IMR-90 (cell line): ENCODE data around the gene IQSEC1. TPM values are rescaled to one million over a fixed set of nuclear protein-coding genes. Genes with fewer than 3 reads are reported as not detected.

Experiments
- ATAC-seq: fragments of 200-7000 bp; cut with Tn5 transposase; 2 replicates; pipeline ENCODE4 v1.9.1; 2020; ENCODE audit warnings: low read depth, mild to moderate bottlenecking, moderate library complexity
- BruUV-seq: library from RNA; stranded (reverse); fragments of 400-500 nt; replicated peaks from 2 replicates; lab custom pipeline; 2021; lab: Mats Ljungman, UMichigan
- CTCF ChIA-PET: fragments of 300-600 bp; formaldehyde crosslinking; extraction: SDS; loops from one replicate; lab custom pipeline; 2021; ENCODE audit warnings: antibody characterized with exemption; lab: Yijun Ruan, JAX
- POLR2A ChIA-PET: fragments of 300-600 bp; sonication (Branson Sonifier 250); formaldehyde crosslinking; loops from one replicate; lab custom pipeline; 2022; ENCODE audit warnings: antibody characterized with exemption; ENCODE audit not compliant: unreplicated experiment; lab: Charles Lee
- DNase-seq: peaks from one replicate; pipeline ENCODE4 v3.0.0; 2013
- H2AFZ ChIP-seq: replicated peaks from 2 replicates; pipeline ENCODE3; 2013; ENCODE audit warnings: low read length, mild to moderate bottlenecking; ENCODE audit not compliant: poor library complexity
- H2AK5ac ChIP-seq: 2 replicates; pipeline ENCODE4 v1.6.1; 2013; ENCODE audit warnings: low read depth, low read length, inconsistent platforms
- H2AK9ac ChIP-seq: replicated peaks from 2 replicates; pipeline ENCODE3; 2013; ENCODE audit warnings: mild to moderate bottlenecking, low read depth, low read length, moderate library complexity; ENCODE audit not compliant: poor library complexity
- H2BK120ac ChIP-seq: 2 replicates; pipeline ENCODE4 v1.6.1; 2013; ENCODE audit warnings: low read depth, low read length, inconsistent platforms
- H2BK15ac ChIP-seq: 3 replicates; pipeline ENCODE4 v1.6.1; 2013; ENCODE audit warnings: low read depth, low read length, inconsistent platforms
- H2BK20ac ChIP-seq: 2 replicates; pipeline ENCODE4 v1.6.1; 2013; ENCODE audit warnings: low read depth, mild to moderate bottlenecking, inconsistent platforms, low read length, moderate library complexity
- H2BK5ac ChIP-seq: 2 replicates; pipeline ENCODE4 v1.6.1; 2013; ENCODE audit warnings: mild to moderate bottlenecking, low read depth, low read length, inconsistent platforms; ENCODE audit not compliant: poor library complexity, severe bottlenecking
- H3K14ac ChIP-seq: replicated peaks from 2 replicates; pipeline ENCODE4 v1.6.1; 2013; ENCODE audit warnings: low read depth, low read length, inconsistent platforms
- H3K18ac ChIP-seq: 2 replicates; pipeline ENCODE4 v1.6.1; 2013; ENCODE audit warnings: low read depth, low read length, control low read depth
- H3K23ac ChIP-seq: 2 replicates; pipeline ENCODE4 v1.6.1; 2013; ENCODE audit warnings: low read depth, low read length, inconsistent platforms
- H3K27ac ChIP-seq: 2 replicates; pipeline ENCODE4 v1.5.1; 2013; ENCODE audit warnings: mild to moderate bottlenecking, control low read depth, low read length; ENCODE audit not compliant: insufficient read depth
- H3K27me3 ChIP-seq: 2 replicates; pipeline ENCODE4 v1.6.1; 2013; ENCODE audit warnings: low read length; ENCODE audit not compliant: control insufficient read depth, insufficient read depth
- H3K36me3 ChIP-seq: 2 replicates; pipeline ENCODE4 v1.6.1; 2013; ENCODE audit warnings: low read length, mixed read lengths; ENCODE audit not compliant: control insufficient read depth, insufficient read depth
- H3K4ac ChIP-seq: 2 replicates; pipeline ENCODE4 v1.6.1; 2013; ENCODE audit warnings: low read depth, low read length, inconsistent platforms
- H3K4me1 ChIP-seq: 2 replicates; pipeline ENCODE4 v1.6.1; 2013; ENCODE audit warnings: low read length, mixed read lengths; ENCODE audit not compliant: control insufficient read depth, insufficient read depth
- H3K4me2 ChIP-seq: 2 replicates; pipeline ENCODE4 v1.6.1; 2013; ENCODE audit warnings: low read depth, mild to moderate bottlenecking, control low read depth, low read length, moderate library complexity
- H3K4me3 ChIP-seq: 2 replicates; pipeline ENCODE4 v1.5.1; 2013; ENCODE audit warnings: low read depth, mild to moderate bottlenecking, control low read depth, low read length, moderate library complexity; ENCODE audit not compliant: insufficient read depth
- H3K56ac ChIP-seq: 2 replicates; pipeline ENCODE4 v1.6.1; 2013; ENCODE audit warnings: low read length, inconsistent platforms; ENCODE audit not compliant: insufficient read depth; ENCODE audit errors: extremely low read depth
- H3K79me1 ChIP-seq, 2 experiments: 2 replicates each; pipeline ENCODE4 v1.6.1; 2013; ENCODE audit warnings: low read length in 2 of 2, inconsistent platforms in 1 of 2, low read depth in 1 of 2
- H3K9ac ChIP-seq: 2 replicates; pipeline ENCODE4 v1.6.1; 2013; ENCODE audit warnings: low read depth, low read length, control low read depth
- H3K9me1 ChIP-seq: 2 replicates; pipeline ENCODE4 v1.6.1; 2013; ENCODE audit warnings: low read length, inconsistent platforms; ENCODE audit not compliant: insufficient read depth
- H3K9me3 ChIP-seq: 2 replicates; pipeline ENCODE4 v1.6.1; 2013; ENCODE audit warnings: low read length; ENCODE audit not compliant: control insufficient read depth, insufficient read depth
- H4K20me1 ChIP-seq: 2 replicates; pipeline ENCODE4 v1.6.1; 2013; ENCODE audit warnings: low read length, inconsistent platforms; ENCODE audit not compliant: insufficient read depth
- H4K5ac ChIP-seq: 2 replicates; pipeline ENCODE4 v1.6.1; 2013; ENCODE audit warnings: mild to moderate bottlenecking, low read depth, low read length, control low read depth
- H4K8ac ChIP-seq, 2 experiments: 2 replicates each; pipeline ENCODE4 v1.6.1; 2013; ENCODE audit warnings: low read depth in 2 of 2, low read length in 2 of 2, control low read depth in 1 of 2, inconsistent platforms in 1 of 2
- H4K91ac ChIP-seq: 2 replicates; pipeline ENCODE4 v1.6.1; 2013; ENCODE audit warnings: low read depth, low read length, inconsistent platforms; ENCODE audit not compliant: insufficient read depth
- BHLHE40 ChIP-seq: fragments of 150-350 bp; IDR thresholded peaks from 2 replicates; pipeline ENCODE4 v1.6.1; 2016; ENCODE audit warnings: mild to moderate bottlenecking, low read depth, low read length
- CEBPB ChIP-seq: IDR thresholded peaks from 2 replicates; pipeline ENCODE4 v1.6.1; 2012; ENCODE audit warnings: low read depth, low read length, improper control_type of control experiment
- CHD1 ChIP-seq: IDR thresholded peaks from 2 replicates; pipeline ENCODE4 v1.6.1; 2012; ENCODE audit warnings: low read depth, low read length, improper control_type of control experiment
- MAFK ChIP-seq: IDR thresholded peaks from 2 replicates; pipeline ENCODE4 v1.6.1; 2012; ENCODE audit warnings: low read depth, low read length, improper control_type of control experiment
- MAZ ChIP-seq: IDR thresholded peaks from 2 replicates; pipeline ENCODE4 v1.6.1; 2012; ENCODE audit warnings: low read depth, mild to moderate bottlenecking, low read length, improper control_type of control experiment, moderate library complexity, borderline replicate concordance
- MXI1 ChIP-seq: IDR thresholded peaks from 2 replicates; pipeline ENCODE4 v1.6.1; 2012; ENCODE audit warnings: low read depth, mild to moderate bottlenecking, low read length, moderate library complexity, borderline replicate concordance
- NFE2L2 ChIP-seq: fragments of 150-350 bp; IDR thresholded peaks from 2 replicates; pipeline ENCODE4 v1.6.1; 2016; ENCODE audit warnings: low read depth, mild to moderate bottlenecking, low read length
- POLR2A ChIP-seq: IDR thresholded peaks from 2 replicates; pipeline ENCODE4 v1.6.1; 2012; ENCODE audit warnings: mild to moderate bottlenecking, low read depth, low read length
- RAD21 ChIP-seq: IDR thresholded peaks from 2 replicates; pipeline ENCODE4 v1.6.1; 2012; ENCODE audit warnings: low read length, improper control_type of control experiment
- RCOR1 ChIP-seq: IDR thresholded peaks from 2 replicates; pipeline ENCODE4 v1.6.1; 2012; ENCODE audit warnings: mild to moderate bottlenecking, low read length, improper control_type of control experiment; ENCODE audit not compliant: insufficient replicate concordance
- RFX5 ChIP-seq: IDR thresholded peaks from 2 replicates; pipeline ENCODE4 v1.8.0; 2012; ENCODE audit warnings: low read depth, mild to moderate bottlenecking, low read length, moderate library complexity
- SMC3 ChIP-seq: fragments of 150-350 bp; IDR thresholded peaks from 2 replicates; pipeline ENCODE4 v1.6.1; 2016; ENCODE audit warnings: low read depth, mild to moderate bottlenecking, antibody characterized with exemption, low read length, moderate library complexity
- WGBS, 2 experiments: methylation state at CpG; one replicate each; pipeline versions ENCODE4 v1.1.5 to v1.1.7; 2013; ENCODE audit warnings: missing lambda C conversion rate in 2 of 2; ENCODE audit not compliant: insufficient read length in 1 of 2; ENCODE audit errors: extremely low coverage in 2 of 2; 5-methylcytosine and 5-hydroxymethylcytosine counted together
- dilution Hi-C: fragments of 300-500 bp; cut with HindIII; formaldehyde crosslinking; loops from one replicate; pipeline ENCODE4 v1.14.3; 2018; ENCODE audit warnings: low sequenced_read_pairs; ENCODE audit not compliant: unreplicated experiment
- in situ Hi-C: fragments of 300-500 bp; cut with MboI; formaldehyde crosslinking; loops from 3 replicates; pipeline ENCODE4 v1.14.3; 2019; ENCODE audit warnings: low sequenced_read_pairs, inconsistent platforms, mixed read lengths
- intact Hi-C: fragments of 100-400 bp; cut with micrococcal nuclease; formaldehyde crosslinking; loops from 2 replicates; pipeline ENCODE4 v1.10.0; 2022
- polyA plus RNA-seq, 3 experiments: library from polyadenylated mRNA; depleted of rRNA; stranded (reverse); fragments of >200 nt; gene quantifications; 2 replicates each; pipeline ENCODE4 v1.2.3, GENCODE V29; 2012; ENCODE audit warnings: low replicate concordance in 1 of 3
- total RNA-seq: library from RNA; depleted of rRNA; stranded (reverse); fragments of >200 nt; gene quantifications from 2 replicates; pipeline ENCODE4 v1.2.3, GENCODE V29; 2012
- TF ChIP-seq, protein P1 (sequence below): conservative IDR thresholded peaks from 2 replicates; pipeline ENCODE4 v1.5.1; 2012; ENCODE audit warnings: mild to moderate bottlenecking, low read depth, low read length, improper control_type of control experiment
- TF ChIP-seq, protein P2 (sequence below): fragments of 150-350 bp; IDR thresholded peaks from 2 replicates; pipeline ENCODE4 v1.6.1; 2016; ENCODE audit warnings: low read depth, mild to moderate bottlenecking, low read length, moderate library complexity, borderline replicate concordance
- TF ChIP-seq, protein P3 (sequence below): fragments of 150-350 bp; IDR thresholded peaks from 2 replicates; pipeline ENCODE4 v1.6.1; 2017; ENCODE audit warnings: mild to moderate bottlenecking, antibody characterized with exemption, low read length, low read depth

The IQSEC1 gene
- total and polyA plus RNA-seq, 2 of the 4 experiments (the other 2 are of a cell fraction), result 5.9 to 11.9 TPM

DNA sequence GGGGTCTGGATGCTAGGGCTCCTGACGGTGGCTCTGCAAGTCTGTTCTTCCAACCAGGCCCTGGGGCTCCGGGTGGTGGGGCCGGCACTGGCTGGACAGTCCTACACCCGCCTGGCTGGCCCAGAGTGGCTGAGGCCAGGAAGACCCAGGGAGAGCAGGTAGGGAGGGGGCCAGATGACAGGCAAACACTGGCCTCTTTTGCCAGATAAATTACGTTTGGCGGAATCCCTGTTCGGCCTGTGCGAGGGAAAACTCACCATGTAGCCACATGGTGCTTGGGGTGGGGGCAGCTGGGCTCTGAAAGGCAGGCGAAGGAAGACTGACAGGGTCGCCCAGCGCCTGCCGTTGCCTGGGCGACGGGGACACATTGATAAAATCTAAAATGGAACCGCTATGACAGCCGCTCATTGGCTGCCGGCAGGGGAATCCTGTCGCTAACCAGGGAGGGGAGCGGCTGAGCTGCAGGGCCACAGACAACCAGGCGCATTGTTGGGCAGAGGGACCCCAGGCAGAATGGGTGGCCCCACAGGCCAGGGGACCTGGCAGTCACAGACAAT lies 30.4 kb downstream of the IQSEC1 start:
- Histone ChIP-seq H4K5ac (no peak overlapping the region), H2BK5ac (no peak overlapping the region), H3K27me3 (peaks cover 61% of the 10 kb centered on the region), H3K79me1 (no peaks in the 10 kb centered on the region), H2AK9ac (no peak overlapping the region), H3K4me1 (no peaks in the 10 kb centered on the region), H2AFZ (peak overlapping the region; percentile 15), H3K36me3 (no peaks in the 10 kb centered on the region), H4K91ac (no peak overlapping the region), H3K4me3 (no peak overlapping the region), H2AK5ac (no peak overlapping the region), H3K4ac (no peak overlapping the region), H3K14ac (no peak overlapping the region), H3K9me1 (no peaks in the 10 kb centered on the region), H2BK15ac (no peak overlapping the region), H4K20me1 (no peaks in the 10 kb centered on the region), H2BK120ac (no peak overlapping the region), H3K9me3 (no peaks in the 10 kb centered on the region), H3K23ac (no peak overlapping the region), H3K9ac (no peak overlapping the region), H3K18ac (no peak overlapping the region), H3K56ac (no peak overlapping the region), H2BK20ac (no peak overlapping the region), H4K8ac (no peak overlapping the region), H3K4me2 (no peak overlapping the region), H3K27ac (no peak overlapping the region)
- whole genome bisulfite sequencing, 2 experiments, result 51% methylated on average over 11 of the region's 20 CpGs; no CpG with 5 or more reads in 1 of the 2 experiments
- in situ Hi-C loops (no loop called here), intact Hi-C loops (no loop called here), dilution Hi-C loops (no loop called here)
- DNase-seq (no peak), ATAC-seq (no peak)
- ChIA-PET CTCF (interaction anchor here (0.6 kb wide), 1 partner anchor 142 kb away, joined by 3 read pairs; no protein-coding TSS in a partner anchor), POLR2A (no interaction called here)
- no peak for TF ChIP-seq RFX5
- no peak for TF ChIP-seq MAFK
- no peak for TF ChIP-seq MAZ
- no peak for TF ChIP-seq RCOR1
- TF ChIP-seq, protein P1, sequence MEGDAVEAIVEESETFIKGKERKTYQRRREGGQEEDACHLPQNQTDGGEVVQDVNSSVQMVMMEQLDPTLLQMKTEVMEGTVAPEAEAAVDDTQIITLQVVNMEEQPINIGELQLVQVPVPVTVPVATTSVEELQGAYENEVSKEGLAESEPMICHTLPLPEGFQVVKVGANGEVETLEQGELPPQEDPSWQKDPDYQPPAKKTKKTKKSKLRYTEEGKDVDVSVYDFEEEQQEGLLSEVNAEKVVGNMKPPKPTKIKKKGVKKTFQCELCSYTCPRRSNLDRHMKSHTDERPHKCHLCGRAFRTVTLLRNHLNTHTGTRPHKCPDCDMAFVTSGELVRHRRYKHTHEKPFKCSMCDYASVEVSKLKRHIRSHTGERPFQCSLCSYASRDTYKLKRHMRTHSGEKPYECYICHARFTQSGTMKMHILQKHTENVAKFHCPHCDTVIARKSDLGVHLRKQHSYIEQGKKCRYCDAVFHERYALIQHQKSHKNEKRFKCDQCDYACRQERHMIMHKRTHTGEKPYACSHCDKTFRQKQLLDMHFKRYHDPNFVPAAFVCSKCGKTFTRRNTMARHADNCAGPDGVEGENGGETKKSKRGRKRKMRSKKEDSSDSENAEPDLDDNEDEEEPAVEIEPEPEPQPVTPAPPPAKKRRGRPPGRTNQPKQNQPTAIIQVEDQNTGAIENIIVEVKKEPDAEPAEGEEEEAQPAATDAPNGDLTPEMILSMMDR, result no peak
- TF ChIP-seq POLR2A, result no peak
- no peak for TF ChIP-seq SMC3
- TF ChIP-seq BHLHE40, result no peak
- TF ChIP-seq CHD1, result no peak
- no peak for TF ChIP-seq NFE2L2
- TF ChIP-seq, protein P2, sequence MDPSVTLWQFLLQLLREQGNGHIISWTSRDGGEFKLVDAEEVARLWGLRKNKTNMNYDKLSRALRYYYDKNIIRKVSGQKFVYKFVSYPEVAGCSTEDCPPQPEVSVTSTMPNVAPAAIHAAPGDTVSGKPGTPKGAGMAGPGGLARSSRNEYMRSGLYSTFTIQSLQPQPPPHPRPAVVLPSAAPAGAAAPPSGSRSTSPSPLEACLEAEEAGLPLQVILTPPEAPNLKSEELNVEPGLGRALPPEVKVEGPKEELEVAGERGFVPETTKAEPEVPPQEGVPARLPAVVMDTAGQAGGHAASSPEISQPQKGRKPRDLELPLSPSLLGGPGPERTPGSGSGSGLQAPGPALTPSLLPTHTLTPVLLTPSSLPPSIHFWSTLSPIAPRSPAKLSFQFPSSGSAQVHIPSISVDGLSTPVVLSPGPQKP, result no peak
- TF ChIP-seq RAD21, result no peak
- TF ChIP-seq, protein P3, sequence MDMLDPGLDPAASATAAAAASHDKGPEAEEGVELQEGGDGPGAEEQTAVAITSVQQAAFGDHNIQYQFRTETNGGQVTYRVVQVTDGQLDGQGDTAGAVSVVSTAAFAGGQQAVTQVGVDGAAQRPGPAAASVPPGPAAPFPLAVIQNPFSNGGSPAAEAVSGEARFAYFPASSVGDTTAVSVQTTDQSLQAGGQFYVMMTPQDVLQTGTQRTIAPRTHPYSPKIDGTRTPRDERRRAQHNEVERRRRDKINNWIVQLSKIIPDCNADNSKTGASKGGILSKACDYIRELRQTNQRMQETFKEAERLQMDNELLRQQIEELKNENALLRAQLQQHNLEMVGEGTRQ, result no peak
- TF ChIP-seq MXI1, result no peak
- no peak for TF ChIP-seq CEBPB
- no TSS peak for BruUV-seq
